Astrocyte (in vitro differentiated cells and primary cell): ENCODE data around the gene SMC1B.

Experiments
- CTCF ChIP-seq: IDR thresholded peaks from 2 replicates; pipeline ENCODE4 v1.5.1; 2011; ENCODE audit warnings: low read depth, mild to moderate bottlenecking, inconsistent platforms, low read length, moderate library complexity; ENCODE audit not compliant: insufficient read depth
- EZH2 ChIP-seq: IDR thresholded peaks from 2 replicates; pipeline ENCODE4 v1.6.1; 2012; ENCODE audit warnings: mild to moderate bottlenecking, low read length, inconsistent platforms; ENCODE audit not compliant: insufficient read depth

DNA sequence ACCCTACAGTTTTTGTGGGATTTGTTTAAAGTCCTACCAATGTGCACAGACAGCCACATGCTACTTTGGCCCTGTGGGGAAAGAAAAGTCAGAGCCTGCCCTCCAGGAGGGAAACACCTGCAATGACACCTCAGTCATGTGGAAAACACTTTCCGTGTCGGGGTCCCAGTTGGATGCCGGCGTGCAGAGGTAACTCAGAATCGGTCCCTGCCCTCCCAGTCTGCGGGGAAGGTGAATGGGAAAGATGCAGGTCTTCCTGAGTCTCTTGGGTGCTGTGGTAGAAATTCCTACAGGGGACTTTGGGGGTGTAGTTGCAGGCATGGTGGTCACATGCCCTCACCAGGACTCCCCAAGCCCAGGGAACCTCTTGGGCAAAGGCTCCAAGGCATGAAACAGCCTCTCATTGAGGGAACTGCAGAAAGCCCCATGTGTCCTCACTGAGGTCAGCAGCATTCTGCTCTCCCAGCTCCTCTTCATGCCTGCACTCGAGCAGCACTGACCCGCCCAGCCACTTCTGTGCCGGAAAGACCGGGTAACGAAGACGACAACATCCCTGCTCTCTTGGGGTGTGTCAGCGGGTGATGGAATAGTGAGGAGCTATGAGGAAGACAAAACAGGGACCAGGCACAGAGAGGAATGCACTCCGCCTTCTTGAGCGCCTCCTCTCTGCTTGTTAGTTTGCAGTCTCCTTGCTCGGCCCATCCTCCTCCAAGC, 4.8 kb upstream of the SMC1B start:
- TF ChIP-seq CTCF (no peak), EZH2 (no peak)
